ENCODE results near the gene FCMR. TPM values are rescaled to one million over a fixed set of nuclear protein-coding genes. Genes with fewer than 3 reads are reported as not detected.
"Not testable (repeated sequence)": the region's sequence is repeated elsewhere in the genome, so short reads cannot be mapped to it uniquely, and the experiment has no call there.

The FCMR gene
- total and polyA plus RNA-seq, 2 experiments from 2014 or later = 1.2 to 2.3 TPM

- Histone ChIP-seq H3K36me3 (ENCODE audit: low read depth) (no peaks in the 10 kb centered on the region), H3K9me2 (ENCODE audit: insufficient read depth) (no peaks in the 10 kb centered on the region), H2AFZ (no peak overlapping the region), H3K9ac (no peak overlapping the region), H3K4me3 (no peak overlapping the region), H4K20me1 (ENCODE audit: insufficient read depth) (no peaks in the 10 kb centered on the region), H3K4me2 (ENCODE audit: unreplicated experiment) (no peak overlapping the region), H3K4me1 (ENCODE audit: insufficient read depth) (no peaks in the 10 kb centered on the region), H3K27ac (no peak overlapping the region), H3F3A (ENCODE audit: insufficient read depth) (no peaks in the 10 kb centered on the region), H3K27me3 (replicated peaks; ENCODE audit: insufficient read depth) (no peaks in the 10 kb centered on the region), H3K79me2 (ENCODE audit: insufficient read depth) (no peaks in the 10 kb centered on the region), H3K9me3 (ENCODE audit: low read depth) (no peaks in the 10 kb centered on the region)
- 75 to 78% methylated on average over 11 of the region's 11 CpGs for WGBS, 2 experiments (ENCODE audit: low coverage in 1 of 2, low lambda C conversion rate in 2 of 2, missing lambda C conversion rate in 2 of 2)
- peak; percentile 8 for DNase-seq
- TF ChIP-seq EZH2phosphoT487 (IDR thresholded peaks at IDR 0.05; ENCODE audit: insufficient read depth, low read depth) (no peak), EZH2 (IDR thresholded peaks at IDR 0.05; ENCODE audit: insufficient read depth, poor library complexity, severe bottlenecking) (no peak)
- in situ Hi-C loops (cut with MboI) = no loop called here
These were observed 3.5 kb upstream of the FCMR start for GRCh38 chr1:206925106-206925736.

- no peak overlapping the region for H3K4me2 ChIP-seq (ENCODE audit: unreplicated experiment)
- no peaks in the 10 kb centered on the region for H3K4me1 ChIP-seq (ENCODE audit: insufficient read depth)
- H3K27me3 ChIP-seq (replicated peaks; ENCODE audit: insufficient read depth) = no peaks in the 10 kb centered on the region
- TF ChIP-seq EZH2phosphoT487 (IDR thresholded peaks at IDR 0.05; ENCODE audit: insufficient read depth, low read depth) = no peak
- TF ChIP-seq EZH2 (IDR thresholded peaks at IDR 0.05; ENCODE audit: insufficient read depth, poor library complexity, severe bottlenecking) = no peak
- no peak overlapping the region for H3K27ac ChIP-seq
- no peak overlapping the region for H3K4me3 ChIP-seq
- in situ Hi-C loops (cut with MboI) = no loop called here
- no peak for DNase-seq
- H3K9ac ChIP-seq = no peak overlapping the region
- no peaks in the 10 kb centered on the region for H3K9me2 ChIP-seq (ENCODE audit: insufficient read depth)
- H2AFZ ChIP-seq = no peak overlapping the region
- H3K79me2 ChIP-seq (ENCODE audit: insufficient read depth) = no peaks in the 10 kb centered on the region
- no peaks in the 10 kb centered on the region for H3K36me3 ChIP-seq (ENCODE audit: low read depth)
- no peaks in the 10 kb centered on the region for H3F3A ChIP-seq (ENCODE audit: insufficient read depth)
- no peaks in the 10 kb centered on the region for H4K20me1 ChIP-seq (ENCODE audit: insufficient read depth)
- H3K9me3 ChIP-seq (ENCODE audit: low read depth) = no peaks in the 10 kb centered on the region
- 56 to 66% methylated on average over 7 to 8 of the region's 8 CpGs for WGBS, 2 experiments (ENCODE audit: low coverage in 1 of 2, low lambda C conversion rate in 2 of 2, missing lambda C conversion rate in 2 of 2)
These were observed 2.9 kb upstream of the FCMR start for GRCh38 chr1:206924592-206925105.

GRCh38 chr1:206923961-206924557, 2.3 kb upstream of the FCMR start:
- H3K9ac ChIP-seq; in situ Hi-C loops (cut with MboI): not testable (repeated sequence)
- 79 to 80% methylated on average over 4 of the region's 4 CpGs for WGBS, 2 experiments (ENCODE audit: low coverage in 1 of 2, low lambda C conversion rate in 2 of 2, missing lambda C conversion rate in 2 of 2)

GRCh38 chr1:206923009-206923960, 1.5 kb upstream of the FCMR start:
- no peak overlapping the region for H3K4me3 ChIP-seq
- no peaks in the 10 kb centered on the region for H3K79me2 ChIP-seq (ENCODE audit: insufficient read depth)
- H3K27me3 ChIP-seq (replicated peaks; ENCODE audit: insufficient read depth) = no peaks in the 10 kb centered on the region
- DNase-seq = no peak
- no peaks in the 10 kb centered on the region for H3K9me3 ChIP-seq (ENCODE audit: low read depth)
- no peak overlapping the region for H2AFZ ChIP-seq
- no peaks in the 10 kb centered on the region for H4K20me1 ChIP-seq (ENCODE audit: insufficient read depth)
- no peaks in the 10 kb centered on the region for H3K4me1 ChIP-seq (ENCODE audit: insufficient read depth)
- H3K9me2 ChIP-seq (ENCODE audit: insufficient read depth) = no peaks in the 10 kb centered on the region
- TF ChIP-seq EZH2phosphoT487 (IDR thresholded peaks at IDR 0.05; ENCODE audit: insufficient read depth, low read depth) (no peak), EZH2 (IDR thresholded peaks at IDR 0.05; ENCODE audit: insufficient read depth, poor library complexity, severe bottlenecking) (no peak)
- no peak overlapping the region for H3K27ac ChIP-seq
- H3K9ac ChIP-seq = no peak overlapping the region
- H3K4me2 ChIP-seq (ENCODE audit: unreplicated experiment) = no peak overlapping the region
- H3K36me3 ChIP-seq (ENCODE audit: low read depth) = no peaks in the 10 kb centered on the region
- WGBS, 2 experiments (ENCODE audit: low coverage in 1 of 2, low lambda C conversion rate in 2 of 2, missing lambda C conversion rate in 2 of 2) = 49 to 52% methylated on average over 12 of the region's 12 CpGs
- no peaks in the 10 kb centered on the region for H3F3A ChIP-seq (ENCODE audit: insufficient read depth)
- in situ Hi-C loops (cut with MboI) = no loop called here

More at GRCh38 chr1:206923961-206924557, 2.3 kb upstream of the FCMR start:
- not testable (repeated sequence) for H3K79me2 ChIP-seq (ENCODE audit: insufficient read depth); H3K9me2 ChIP-seq (ENCODE audit: insufficient read depth); H4K20me1 ChIP-seq (ENCODE audit: insufficient read depth); H3K27me3 ChIP-seq (replicated peaks; ENCODE audit: insufficient read depth); H3K4me2 ChIP-seq (ENCODE audit: unreplicated experiment); H3F3A ChIP-seq (ENCODE audit: insufficient read depth); H3K9me3 ChIP-seq (ENCODE audit: low read depth); H3K27ac ChIP-seq; DNase-seq; H3K36me3 ChIP-seq (ENCODE audit: low read depth); H2AFZ ChIP-seq; H3K4me1 ChIP-seq (ENCODE audit: insufficient read depth); H3K4me3 ChIP-seq
